Ascending aorta (tissue), 2 donors: Measurements from ENCODE around the gene GSTA4. TPM values are rescaled to one million over a fixed set of nuclear protein-coding genes. Genes with fewer than 3 reads are reported as not detected.
"Not testable (repeated sequence)": the region's sequence is repeated elsewhere in the genome, so short reads cannot be mapped to it uniquely, and the experiment has no call there.

Source experiments
- DNase-seq, 2 donors: peaks; one replicate each; pipeline ENCODE4 v3.0.0-alpha.2; 2019; ENCODE audit warnings: low spot score in 2 of 2
- H3K27ac ChIP-seq, 2 donors: fragments of 200-600 bp; sonication (generic); one replicate each; pipeline ENCODE4 v1.5.1; 2016 to 2017; ENCODE audit warnings: mild to moderate bottlenecking in 1 of 2
- H3K27me3 ChIP-seq: fragments of 200-600 bp; sonication (generic); one replicate; pipeline ENCODE4 v1.5.1; 2017
- H3K36me3 ChIP-seq, 2 donors: fragments of 200-600 bp; sonication (generic); one replicate each; pipeline ENCODE4 v1.5.1; 2016
- H3K4me1 ChIP-seq, 2 donors: fragments of 200-600 bp; sonication (generic); one replicate each; pipeline ENCODE4 v1.5.1; 2016 to 2017; ENCODE audit warnings: mild to moderate bottlenecking in 1 of 2
- H3K4me3 ChIP-seq, 2 donors: fragments of 200-600 bp; sonication (generic); one replicate each; pipeline ENCODE4 v1.5.1; 2016 to 2017; ENCODE audit warnings: mild to moderate bottlenecking in 1 of 2
- H3K9me3 ChIP-seq, 2 donors: fragments of 200-600 bp; sonication (generic); one replicate each; pipeline ENCODE4 v1.5.1; 2016
- intact Hi-C: fragments of 100-400 bp; cut with DNase I; formaldehyde crosslinking; loops from one replicate; pipeline ENCODE4 v1.15.1; 2023
- total RNA-seq: library from RNA; depleted of rRNA; stranded (reverse); fragments of >200 nt; gene quantifications from one replicate; pipeline ENCODE4 v1.1.0, GENCODE V29; 2016
- TF ChIP-seq, protein P1 (sequence below), 3 experiments: fragments of 200-600 bp in 2 of 3; fragments of 450-650 bp in 1 of 3; sonication (generic) in 2 of 3; IDR thresholded peaks; one replicate each; pipeline ENCODE4 v1.5.1; 2016 to 2019; ENCODE audit warnings: antibody characterized with exemption in 3 of 3, mild to moderate bottlenecking in 1 of 3, moderate library complexity in 1 of 3

GSTA4 gene
- total RNA-seq, 1 donor from 2014 or later, result 1.7 TPM

DNA sequence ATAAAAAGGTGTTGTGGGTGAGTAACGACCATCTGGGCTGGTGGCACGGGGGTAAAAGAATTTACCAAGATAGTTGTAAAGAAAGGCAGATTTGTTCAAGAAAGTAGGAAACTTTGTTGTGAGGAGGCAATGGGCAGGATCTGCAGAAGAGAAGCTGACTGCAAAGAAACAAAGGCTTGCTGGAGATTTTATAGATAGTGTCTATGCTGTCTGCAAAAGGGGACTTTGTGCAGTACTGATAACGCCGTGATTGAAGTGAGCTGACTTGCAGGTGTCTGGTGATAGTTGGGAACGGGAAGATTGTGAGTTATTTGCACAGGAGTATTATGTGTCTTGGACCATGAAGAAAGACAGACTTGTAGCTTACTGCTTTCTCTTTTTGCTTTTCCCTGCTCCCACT is 48.8 kb downstream of the GSTA4 start:
- no peaks in the 10 kb centered on the region for H3K9me3 ChIP-seq
- no peaks in the 10 kb centered on the region for H3K27me3 ChIP-seq
- H3K36me3 ChIP-seq, result no peaks in the 10 kb centered on the region
- no peak overlapping the region for H3K27ac ChIP-seq
- intact Hi-C loops, result no loop called here
- no peak for DNase-seq
- TF ChIP-seq, protein P1, sequence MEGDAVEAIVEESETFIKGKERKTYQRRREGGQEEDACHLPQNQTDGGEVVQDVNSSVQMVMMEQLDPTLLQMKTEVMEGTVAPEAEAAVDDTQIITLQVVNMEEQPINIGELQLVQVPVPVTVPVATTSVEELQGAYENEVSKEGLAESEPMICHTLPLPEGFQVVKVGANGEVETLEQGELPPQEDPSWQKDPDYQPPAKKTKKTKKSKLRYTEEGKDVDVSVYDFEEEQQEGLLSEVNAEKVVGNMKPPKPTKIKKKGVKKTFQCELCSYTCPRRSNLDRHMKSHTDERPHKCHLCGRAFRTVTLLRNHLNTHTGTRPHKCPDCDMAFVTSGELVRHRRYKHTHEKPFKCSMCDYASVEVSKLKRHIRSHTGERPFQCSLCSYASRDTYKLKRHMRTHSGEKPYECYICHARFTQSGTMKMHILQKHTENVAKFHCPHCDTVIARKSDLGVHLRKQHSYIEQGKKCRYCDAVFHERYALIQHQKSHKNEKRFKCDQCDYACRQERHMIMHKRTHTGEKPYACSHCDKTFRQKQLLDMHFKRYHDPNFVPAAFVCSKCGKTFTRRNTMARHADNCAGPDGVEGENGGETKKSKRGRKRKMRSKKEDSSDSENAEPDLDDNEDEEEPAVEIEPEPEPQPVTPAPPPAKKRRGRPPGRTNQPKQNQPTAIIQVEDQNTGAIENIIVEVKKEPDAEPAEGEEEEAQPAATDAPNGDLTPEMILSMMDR (IDR thresholded peaks at IDR 0.05), result no peak
- no peaks in the 10 kb centered on the region for H3K4me1 ChIP-seq
- H3K4me3 ChIP-seq, result no peak overlapping the region

DNA sequence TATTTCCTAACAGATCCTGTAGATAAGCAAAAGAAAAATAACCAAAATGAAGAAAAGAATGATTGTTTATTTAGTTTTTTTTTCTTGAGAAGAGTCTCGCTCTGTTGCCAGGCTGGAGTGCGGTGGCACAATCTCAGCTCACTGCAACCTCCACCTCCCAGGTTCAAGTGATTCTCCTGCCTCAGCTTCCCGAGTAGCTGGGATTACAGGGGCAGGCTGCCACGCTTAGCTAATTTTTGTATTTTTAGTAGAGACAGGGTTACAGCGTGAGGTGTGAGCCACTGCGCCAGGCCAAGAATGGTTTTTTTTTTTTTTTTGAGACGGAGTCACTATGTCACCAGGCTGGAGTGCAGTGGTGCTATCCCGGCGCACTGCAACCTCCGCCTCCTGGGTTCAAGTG is 52.3 kb downstream of the GSTA4 start:
- H3K4me1 ChIP-seq, H3K4me3 ChIP-seq, H3K27ac ChIP-seq, intact Hi-C loops, H3K27me3 ChIP-seq, H3K36me3 ChIP-seq, DNase-seq, H3K9me3 ChIP-seq: not testable (repeated sequence)

DNA sequence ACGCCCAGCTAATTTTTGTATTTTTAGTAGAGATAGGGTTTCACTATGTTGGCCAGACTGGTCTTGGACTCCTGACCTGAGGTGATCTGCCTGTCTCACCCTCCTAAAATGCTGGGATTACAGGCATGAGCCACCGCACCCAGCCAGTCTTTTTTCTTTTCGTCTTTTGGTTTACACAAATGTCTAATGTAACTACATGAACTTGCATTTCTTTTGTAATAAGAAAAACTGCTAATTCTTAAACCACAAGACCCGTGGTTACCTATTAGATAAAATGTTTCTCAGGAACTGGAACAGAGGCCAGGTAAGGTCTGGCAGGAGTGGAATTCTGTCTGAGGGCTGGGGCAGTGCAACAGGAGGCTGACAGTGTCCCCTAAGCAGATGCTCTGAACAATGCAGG is 52.9 kb downstream of the GSTA4 start:
- H3K36me3 ChIP-seq, result no peaks in the 10 kb centered on the region
- H3K4me3 ChIP-seq, result no peak overlapping the region
- no peak for DNase-seq
- H3K27me3 ChIP-seq, result no peaks in the 10 kb centered on the region
- H3K9me3 ChIP-seq, result no peaks in the 10 kb centered on the region
- intact Hi-C loops, result no loop called here
- H3K27ac ChIP-seq, result no peak overlapping the region
- TF ChIP-seq, protein P1 (IDR thresholded peaks at IDR 0.05), result no peak
- H3K4me1 ChIP-seq, result no peaks in the 10 kb centered on the region

DNA sequence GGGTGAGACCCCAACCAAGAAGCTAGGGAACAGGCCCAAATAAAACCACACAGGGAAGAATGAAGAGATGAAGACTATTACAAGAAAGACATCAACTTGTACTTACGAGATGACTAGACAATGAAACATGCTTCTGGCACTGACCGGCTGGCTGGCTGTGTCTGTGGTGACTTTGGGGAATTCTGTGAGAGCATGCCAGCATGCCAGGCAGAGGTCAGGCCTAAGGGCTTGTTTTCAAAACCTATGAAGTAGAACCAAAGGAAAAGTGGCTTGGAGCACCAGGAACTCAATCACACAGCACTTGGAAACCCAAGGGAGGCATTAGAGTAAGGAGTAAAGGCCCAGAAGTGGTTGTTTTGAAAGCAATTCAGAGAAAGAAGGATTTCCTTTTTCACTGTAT is 57.2 kb downstream of the GSTA4 start:
- TF ChIP-seq, protein P1 (IDR thresholded peaks at IDR 0.05), result no peak
- DNase-seq, result no peak
- no peaks in the 10 kb centered on the region for H3K36me3 ChIP-seq
- intact Hi-C loops, result no loop called here
- no peaks in the 10 kb centered on the region for H3K27me3 ChIP-seq
- H3K27ac ChIP-seq, result no peak overlapping the region
- H3K4me3 ChIP-seq, result no peak overlapping the region
- no peaks in the 10 kb centered on the region for H3K4me1 ChIP-seq
- H3K9me3 ChIP-seq, result no peaks in the 10 kb centered on the region

DNA sequence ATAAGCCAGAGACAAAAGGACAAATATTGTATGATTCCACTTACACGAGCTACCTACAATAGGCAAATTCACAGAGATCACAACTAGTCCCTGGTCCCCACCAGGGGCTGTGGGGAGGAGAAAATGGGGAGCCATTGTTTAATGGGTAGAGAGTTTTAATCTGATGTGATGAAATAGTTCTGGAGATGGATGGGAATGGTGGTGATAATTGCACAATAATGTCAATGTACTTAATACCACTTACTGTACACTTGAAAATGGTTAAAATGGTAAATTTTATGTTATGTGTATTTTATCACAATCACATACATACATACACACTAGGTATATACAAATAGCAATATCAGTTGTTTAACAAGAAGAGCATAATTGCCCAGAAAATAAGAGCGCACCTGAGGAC is 61.3 kb downstream of the GSTA4 start:
- Histone ChIP-seq H3K9me3 (no peaks in the 10 kb centered on the region), H3K4me3 (no peak overlapping the region), H3K36me3 (no peaks in the 10 kb centered on the region), H3K4me1 (no peaks in the 10 kb centered on the region), H3K27ac (no peak overlapping the region), H3K27me3 (no peaks in the 10 kb centered on the region)
- DNase-seq, result no peak
- TF ChIP-seq, protein P1 (IDR thresholded peaks at IDR 0.05), result no peak
- intact Hi-C loops, result no loop called here

DNA sequence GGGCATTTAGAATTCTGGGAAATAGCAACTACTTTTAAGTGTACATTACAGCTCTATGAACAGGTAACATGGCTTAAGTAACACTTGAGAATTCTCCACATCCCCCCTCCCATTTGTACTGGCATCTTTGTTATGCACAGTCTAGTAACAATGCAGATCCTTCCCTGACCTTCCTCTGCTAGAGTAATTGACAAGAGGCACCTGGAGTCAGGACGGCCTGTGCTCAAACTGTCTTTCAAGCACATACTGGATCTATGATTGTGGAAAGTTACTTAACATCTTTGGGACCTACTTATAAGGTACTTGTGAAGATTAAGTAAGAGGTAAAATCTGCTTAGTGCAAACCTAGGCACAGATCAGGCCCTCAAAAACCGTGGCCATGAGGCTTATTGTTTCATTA is 63.7 kb downstream of the GSTA4 start:
- no peaks in the 10 kb centered on the region for H3K27me3 ChIP-seq
- no peaks in the 10 kb centered on the region for H3K36me3 ChIP-seq
- TF ChIP-seq, protein P1 (IDR thresholded peaks at IDR 0.05), result no peak
- H3K27ac ChIP-seq, result no peak overlapping the region
- no peaks in the 10 kb centered on the region for H3K4me1 ChIP-seq
- intact Hi-C loops, result no loop called here
- H3K4me3 ChIP-seq, result no peak overlapping the region
- H3K9me3 ChIP-seq, result no peaks in the 10 kb centered on the region
- no peak for DNase-seq
